GM19395 (cell line): Measurements from ENCODE around the gene MXD4.
"Not testable (repeated sequence)": the region's sequence is repeated elsewhere in the genome, so short reads cannot be mapped to it uniquely, and the experiment has no call there.

Experiments used
- ATAC-seq: cut with Tn5 transposase; IDR thresholded peaks from one replicate; pipeline ENCODE4 v1.9.1; 2021; ENCODE audit warnings: mild to moderate bottlenecking, moderate library complexity; ENCODE audit not compliant: unreplicated experiment

MXD4 gene

DNA sequence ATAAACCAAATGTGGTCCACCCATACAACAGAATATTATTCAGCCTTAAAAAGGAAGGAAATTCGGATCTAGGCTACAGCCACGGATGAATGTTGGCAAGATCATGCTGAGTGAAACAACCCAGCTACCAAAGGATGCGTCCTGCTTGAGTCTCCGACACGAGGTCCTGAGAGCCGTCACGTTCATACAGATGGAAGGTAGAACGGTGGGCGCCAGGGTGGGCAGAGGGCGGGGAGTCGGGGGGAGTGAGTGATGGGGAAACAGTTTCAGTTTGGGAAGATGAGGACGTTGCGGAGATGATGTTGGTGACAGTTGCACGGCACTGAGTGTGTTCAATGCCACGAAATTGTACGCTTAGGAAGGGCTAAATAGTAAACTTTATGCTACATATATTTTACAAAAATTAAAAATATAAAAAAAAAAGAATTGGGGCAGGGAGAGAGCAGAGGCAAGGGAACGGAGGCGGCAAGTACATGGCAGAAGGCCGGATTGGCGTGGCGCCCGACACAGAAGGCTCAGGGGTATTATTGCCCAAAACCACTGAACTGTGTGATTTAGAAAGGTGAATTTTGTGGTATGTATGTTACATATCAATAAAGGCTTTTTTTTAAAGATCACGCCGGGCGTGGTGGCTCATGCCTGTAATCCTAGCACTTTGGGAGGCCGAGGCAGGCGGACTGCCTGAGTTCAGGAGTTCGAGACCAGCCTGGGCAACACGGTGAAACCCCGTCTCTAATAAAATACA is 14.8 kb upstream of the MXD4 start:
- no peak for ATAC-seq

GRCh38 chr4:2275546-2276251 is 13.8 kb upstream of the MXD4 start:
- no peak for ATAC-seq

DNA sequence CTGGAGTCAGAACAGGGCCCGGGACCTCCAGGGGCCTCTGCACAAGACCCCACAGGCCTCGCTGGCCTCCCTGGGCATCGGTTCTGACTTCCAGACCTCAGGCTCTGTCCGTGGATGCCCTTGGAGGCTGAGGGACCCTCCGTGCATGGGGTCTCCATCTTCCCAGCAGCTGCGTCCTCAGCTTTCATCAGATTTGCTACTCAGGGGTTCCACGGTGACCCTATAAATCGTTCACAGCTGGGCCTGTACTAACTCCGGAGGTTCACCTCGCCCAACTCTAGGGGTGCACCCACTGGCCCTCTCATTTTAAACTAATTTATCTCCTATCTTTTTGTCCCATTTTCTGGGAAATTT is 13.1 kb upstream of the MXD4 start:
- ATAC-seq: not testable (repeated sequence)

GRCh38 chr4:2274320-2275043 is 12.6 kb upstream of the MXD4 start:
- no peak for ATAC-seq

GRCh38 chr4:2273657-2274319 is 11.9 kb upstream of the MXD4 start:
- no peak for ATAC-seq

- no peak for ATAC-seq
These were observed 11.3 kb upstream of the MXD4 start for GRCh38 chr4:2273221-2273620.

- no peak for ATAC-seq
These were observed 10.9 kb upstream of the MXD4 start for GRCh38 chr4:2272828-2273120.

DNA sequence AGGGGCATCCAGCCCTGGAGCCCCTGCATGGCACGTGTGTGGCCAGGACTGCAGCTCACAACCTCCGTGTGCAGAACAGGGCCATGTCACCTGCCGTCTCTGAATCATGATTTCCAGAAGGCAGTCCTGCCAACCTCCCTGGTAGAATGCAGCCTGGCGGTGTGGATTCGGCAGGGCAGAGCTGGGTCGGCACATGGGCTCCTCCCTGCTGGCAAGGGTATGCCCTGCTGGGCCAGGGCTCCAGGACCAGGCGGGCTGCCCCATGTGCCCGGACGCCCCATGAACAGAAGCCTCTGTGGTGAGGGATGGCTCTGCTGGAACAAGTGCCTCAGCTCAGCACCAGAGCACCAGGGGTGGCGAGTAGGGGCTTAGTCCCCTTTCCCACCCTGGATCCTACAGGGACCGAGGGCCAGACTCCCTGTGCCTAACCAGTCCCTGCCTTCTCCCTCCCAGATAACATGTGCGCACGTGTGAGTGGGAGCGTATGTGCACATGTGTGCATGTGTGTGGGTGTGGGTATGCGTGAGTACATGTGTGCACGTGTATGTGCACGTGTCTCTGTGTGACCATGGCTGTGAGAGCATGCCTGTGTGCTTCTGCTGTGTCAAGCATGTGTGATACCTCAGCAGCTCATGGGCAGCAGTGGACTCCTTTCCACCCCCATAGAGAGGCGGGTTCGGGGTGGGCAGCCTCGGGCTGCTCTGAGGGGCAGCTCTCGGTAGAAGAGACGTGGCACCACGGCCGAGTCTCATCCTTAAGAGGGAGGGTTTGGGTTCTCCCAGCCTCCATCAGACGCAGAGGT is 10.3 kb upstream of the MXD4 start:
- ATAC-seq: no peak

DNA sequence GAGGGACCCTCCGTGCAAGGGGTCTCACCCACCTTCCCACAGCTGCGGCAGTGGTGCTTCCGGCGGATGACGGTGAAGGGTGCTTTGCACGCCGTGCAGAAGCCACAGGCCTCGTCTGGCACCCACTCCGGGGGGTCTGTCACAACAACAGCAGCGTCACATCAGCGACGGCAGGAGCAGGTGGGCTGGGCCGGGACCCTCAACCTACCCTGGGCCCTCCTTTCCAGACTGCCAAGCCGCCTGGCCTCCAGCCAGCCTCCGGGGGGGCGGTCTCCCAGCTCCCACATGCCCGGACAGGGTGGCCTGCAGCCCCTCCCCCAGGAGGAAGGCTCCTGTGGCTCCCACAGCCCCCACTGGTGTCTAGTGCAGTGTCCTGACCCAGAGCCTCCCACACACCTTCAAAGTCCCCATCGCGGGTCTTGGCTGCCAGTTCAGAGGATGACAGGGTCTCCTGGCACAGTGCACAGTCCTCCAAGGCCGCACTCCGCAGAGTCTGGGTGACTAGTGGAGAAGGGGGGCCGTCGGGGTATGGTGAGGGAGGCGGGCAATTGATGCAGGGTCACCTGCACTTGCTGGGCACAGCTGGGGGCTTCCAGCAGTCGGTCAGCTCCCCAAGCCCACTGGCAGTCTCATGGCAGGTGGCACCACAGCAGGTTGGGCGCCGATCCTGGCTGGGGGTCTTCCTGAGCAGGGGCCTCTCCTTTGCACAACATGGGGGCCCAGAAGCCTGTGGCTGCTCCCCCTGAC is 9.5 kb upstream of the MXD4 start:
- no peak for ATAC-seq

- no peak for ATAC-seq
These were observed 8.6 kb upstream of the MXD4 start for GRCh38 chr4:2270341-2271165.

- no peak for ATAC-seq
These were observed 7.8 kb upstream of the MXD4 start for GRCh38 chr4:2269618-2270163.

DNA sequence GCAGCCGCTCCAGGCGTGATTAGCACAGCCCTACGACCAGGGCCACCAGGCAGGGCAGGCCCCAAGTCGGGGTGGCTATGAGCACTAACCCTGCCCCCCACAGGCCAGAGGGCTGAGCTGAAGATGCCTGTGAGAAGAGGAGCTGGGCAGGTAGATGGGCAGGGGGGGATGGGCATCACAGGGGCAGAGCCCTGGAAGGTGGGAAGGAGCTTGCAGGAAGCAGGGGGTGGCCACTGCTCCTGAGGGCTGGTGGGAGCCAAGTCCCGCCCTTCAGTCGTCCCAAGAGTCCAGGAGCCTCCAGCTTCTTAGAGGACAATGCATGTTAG is 7.3 kb upstream of the MXD4 start:
- ATAC-seq: no peak

- ATAC-seq: no peak
These were observed 6.7 kb upstream of the MXD4 start for GRCh38 chr4:2268357-2269205.

DNA sequence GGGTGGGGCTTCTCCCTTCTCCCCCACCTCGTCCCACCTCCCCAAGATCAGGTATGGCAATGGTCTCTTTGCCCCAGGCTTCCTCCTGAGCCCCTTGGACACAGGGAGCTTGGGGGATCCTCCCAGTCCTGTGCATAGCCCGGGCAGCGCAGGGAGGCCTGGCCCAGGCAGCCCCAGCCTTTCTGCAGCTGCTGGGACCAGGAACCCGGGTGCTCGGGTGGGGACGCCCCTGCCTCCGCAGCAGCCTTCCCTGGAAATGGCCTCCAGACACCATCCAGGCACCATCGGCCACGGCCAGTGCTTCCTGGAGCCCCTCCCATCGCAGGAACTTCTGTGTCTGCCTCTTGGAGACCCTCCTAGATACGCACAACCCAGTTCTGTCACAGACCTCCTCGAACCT is 5.9 kb upstream of the MXD4 start:
- no peak for ATAC-seq

- no peak for ATAC-seq
These were observed 5.5 kb upstream of the MXD4 start for GRCh38 chr4:2267320-2267811.

DNA sequence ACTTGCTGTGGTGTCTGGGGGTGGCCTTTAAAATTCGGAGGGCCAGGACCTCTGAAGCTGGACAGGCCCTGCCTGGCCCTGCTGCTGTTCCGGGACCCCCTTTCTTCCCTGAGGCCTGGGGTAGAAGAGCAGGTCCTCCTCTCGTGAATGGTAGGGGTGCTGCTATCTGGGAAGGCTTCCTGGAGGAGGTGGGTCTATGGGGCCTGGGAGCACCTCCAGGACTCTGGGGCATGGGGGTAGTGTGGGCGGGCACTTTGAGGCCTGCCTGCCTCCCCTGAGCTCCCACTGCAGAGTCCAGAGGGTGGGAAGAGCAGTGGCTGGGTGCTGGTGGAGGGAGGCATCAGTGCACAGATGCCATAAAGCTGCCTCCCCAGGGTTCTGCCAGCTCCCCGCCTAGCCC is 4.9 kb upstream of the MXD4 start:
- no peak for ATAC-seq

GRCh38 chr4:2266181-2266580 is 4.3 kb upstream of the MXD4 start:
- ATAC-seq: no peak
